RWPE2 (cell line): Measurements from ENCODE around the gene ADPRS.
A peak's percentile ranks its signal among the peaks of the same experiment; 100 is the strongest.

Experiments used
- ATAC-seq: fragments of 200-7000 bp; cut with Tn5 transposase; 3 replicates; pipeline ENCODE4 v1.9.1; 2021; ENCODE audit warnings: low read depth
- DNase-seq: peaks from one replicate; pipeline ENCODE4 v3.0.0-alpha.2; 2020; ENCODE audit warnings: low spot score
- H3K27ac ChIP-seq: fragments of 450-650 bp; 2 replicates; pipeline ENCODE4 v1.5.1; 2017; ENCODE audit warnings: mild to moderate bottlenecking; ENCODE audit not compliant: poor library complexity, severe bottlenecking
- H3K27me3 ChIP-seq: fragments of 250-450 bp; sonication (Bioruptor Pico); 2 replicates; pipeline ENCODE4 v1.5.1; 2021; ENCODE audit warnings: mild to moderate bottlenecking, moderate library complexity; ENCODE audit not compliant: insufficient read depth, poor library complexity, severe bottlenecking
- H3K36me3 ChIP-seq: fragments of 250-450 bp; sonication (Bioruptor Pico); 2 replicates; pipeline ENCODE4 v1.5.1; 2020; ENCODE audit warnings: low read depth, mild to moderate bottlenecking, moderate library complexity
- H3K4me1 ChIP-seq: fragments of 250-450 bp; sonication (Bioruptor Pico); 2 replicates; pipeline ENCODE4 v1.5.1; 2021; ENCODE audit warnings: mild to moderate bottlenecking, moderate library complexity; ENCODE audit not compliant: insufficient read depth, poor library complexity, severe bottlenecking
- H3K4me3 ChIP-seq: fragments of 250-450 bp; sonication (Bioruptor Pico); 2 replicates; pipeline ENCODE4 v1.5.1; 2021; ENCODE audit warnings: mild to moderate bottlenecking, moderate library complexity; ENCODE audit not compliant: severe bottlenecking
- H3K9me3 ChIP-seq: fragments of 250-450 bp; sonication (Bioruptor Pico); 2 replicates; pipeline ENCODE4 v1.5.1; 2021; ENCODE audit warnings: mild to moderate bottlenecking, moderate library complexity; ENCODE audit not compliant: severe bottlenecking
- TF ChIP-seq, protein P1 (sequence below): fragments of 450-650 bp; IDR thresholded peaks from one replicate; pipeline ENCODE4 v1.5.1; 2017; ENCODE audit warnings: mild to moderate bottlenecking, moderate library complexity; ENCODE audit not compliant: poor library complexity, severe bottlenecking

The ADPRS gene

DNA sequence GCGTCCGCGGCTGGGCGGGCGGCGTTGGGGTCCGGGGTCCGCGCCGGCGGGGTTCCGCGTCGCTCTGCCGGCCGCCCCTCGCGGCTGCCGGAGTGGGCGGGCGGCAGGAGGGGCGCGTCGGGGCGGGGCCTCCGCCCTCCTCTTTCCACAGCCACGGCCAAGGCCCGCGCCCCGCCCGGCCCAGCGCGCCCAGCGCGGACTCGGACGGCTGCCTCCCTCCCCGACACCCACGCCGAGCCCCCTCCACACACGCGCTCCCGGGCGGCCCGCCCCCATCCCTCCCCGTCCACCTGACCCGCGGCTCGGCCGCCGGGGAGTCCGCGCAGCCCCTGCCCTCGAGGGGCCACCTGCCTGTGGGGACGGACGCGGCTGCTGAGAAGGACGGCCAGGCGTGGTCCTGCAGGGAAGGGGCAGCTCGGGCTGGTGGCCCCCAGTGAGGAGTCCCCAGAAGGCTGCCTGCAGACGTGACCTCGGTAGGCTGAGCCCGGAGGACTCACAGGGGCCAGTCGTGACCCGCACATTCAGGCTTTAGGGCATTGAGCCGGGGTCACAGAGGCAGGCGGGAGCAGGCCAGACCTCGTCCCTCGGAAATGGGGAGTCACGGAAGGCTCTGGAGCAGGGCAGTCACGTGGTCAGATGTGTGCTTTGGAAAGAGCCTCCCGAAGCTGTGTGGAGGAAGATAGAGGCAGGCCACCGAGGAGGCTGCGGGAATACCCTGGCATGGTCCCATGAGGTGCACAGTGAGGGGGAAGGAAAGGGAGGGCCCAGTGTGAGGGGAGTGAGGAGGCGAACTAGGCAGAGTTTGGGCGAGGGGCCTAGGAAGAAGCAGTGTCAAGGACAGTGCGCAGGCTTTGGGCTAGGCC is 36.7 kb downstream of the ADPRS start, which contains the start of gene COL8A2:
COL8A2 (minus strand) TSS at position 94 of the 863 bp plus-strand sequence. CDS start 24,980 bp downstream, outside the sequence.
- Histone ChIP-seq H3K27ac (no peak within 1 kb of the TSS), H3K9me3 (no peaks in the 10 kb centered on the region), H3K4me1 (no peaks in the 10 kb centered on the region), H3K4me3 (peak within 1 kb of the TSS; percentile 21), H3K36me3 (no peaks in the 10 kb centered on the region), H3K27me3 (peaks cover 3% of the 10 kb centered on the region)
- ATAC-seq (peak; percentile 37; the same call in 1 of the 3 replicates), DNase-seq (no peak)
- TF ChIP-seq, protein P1, sequence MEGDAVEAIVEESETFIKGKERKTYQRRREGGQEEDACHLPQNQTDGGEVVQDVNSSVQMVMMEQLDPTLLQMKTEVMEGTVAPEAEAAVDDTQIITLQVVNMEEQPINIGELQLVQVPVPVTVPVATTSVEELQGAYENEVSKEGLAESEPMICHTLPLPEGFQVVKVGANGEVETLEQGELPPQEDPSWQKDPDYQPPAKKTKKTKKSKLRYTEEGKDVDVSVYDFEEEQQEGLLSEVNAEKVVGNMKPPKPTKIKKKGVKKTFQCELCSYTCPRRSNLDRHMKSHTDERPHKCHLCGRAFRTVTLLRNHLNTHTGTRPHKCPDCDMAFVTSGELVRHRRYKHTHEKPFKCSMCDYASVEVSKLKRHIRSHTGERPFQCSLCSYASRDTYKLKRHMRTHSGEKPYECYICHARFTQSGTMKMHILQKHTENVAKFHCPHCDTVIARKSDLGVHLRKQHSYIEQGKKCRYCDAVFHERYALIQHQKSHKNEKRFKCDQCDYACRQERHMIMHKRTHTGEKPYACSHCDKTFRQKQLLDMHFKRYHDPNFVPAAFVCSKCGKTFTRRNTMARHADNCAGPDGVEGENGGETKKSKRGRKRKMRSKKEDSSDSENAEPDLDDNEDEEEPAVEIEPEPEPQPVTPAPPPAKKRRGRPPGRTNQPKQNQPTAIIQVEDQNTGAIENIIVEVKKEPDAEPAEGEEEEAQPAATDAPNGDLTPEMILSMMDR = no peak

DNA sequence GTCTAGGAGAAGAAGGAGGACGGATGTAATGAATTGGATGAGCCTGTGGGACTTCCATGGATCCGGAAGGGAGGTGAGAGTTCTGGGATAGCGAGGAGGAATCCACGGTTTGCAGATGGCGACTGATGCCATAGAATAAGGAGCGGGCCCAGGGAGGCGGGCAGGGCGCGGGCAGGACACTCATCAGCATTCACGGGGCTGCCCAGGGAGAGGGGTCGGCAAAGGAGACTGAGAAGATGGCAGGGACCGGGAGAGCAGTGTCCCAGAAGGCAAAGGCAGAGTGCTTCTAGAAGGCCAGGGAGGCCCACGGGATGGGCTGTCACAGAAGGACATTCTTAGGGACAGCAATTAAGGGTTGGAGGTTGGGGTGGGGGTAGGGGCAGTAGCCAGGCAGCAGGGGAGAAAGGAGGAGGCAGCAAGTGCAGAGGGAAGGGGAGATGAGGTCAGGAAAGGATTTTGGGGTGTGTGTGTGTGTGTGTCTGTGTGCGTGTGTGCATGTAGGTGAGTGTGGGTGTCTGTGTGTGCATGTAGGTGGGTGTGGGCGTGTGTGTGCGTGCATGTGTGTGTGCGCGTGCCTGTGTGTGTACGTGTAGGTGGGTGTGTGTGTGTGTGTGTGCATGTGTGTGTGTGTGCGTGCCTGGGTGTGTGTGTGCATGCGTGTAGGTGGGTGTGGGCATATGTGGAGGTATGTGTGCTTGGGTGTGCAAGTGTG is 37.5 kb downstream of the ADPRS start:
- Histone ChIP-seq H3K9me3 (no peaks in the 10 kb centered on the region), H3K4me3 (no peak overlapping the region), H3K4me1 (no peaks in the 10 kb centered on the region), H3K36me3 (no peaks in the 10 kb centered on the region), H3K27me3 (peaks cover 3% of the 10 kb centered on the region), H3K27ac (no peak overlapping the region)
- TF ChIP-seq, protein P1 = no peak
- ATAC-seq (no peak), DNase-seq (no peak)

DNA sequence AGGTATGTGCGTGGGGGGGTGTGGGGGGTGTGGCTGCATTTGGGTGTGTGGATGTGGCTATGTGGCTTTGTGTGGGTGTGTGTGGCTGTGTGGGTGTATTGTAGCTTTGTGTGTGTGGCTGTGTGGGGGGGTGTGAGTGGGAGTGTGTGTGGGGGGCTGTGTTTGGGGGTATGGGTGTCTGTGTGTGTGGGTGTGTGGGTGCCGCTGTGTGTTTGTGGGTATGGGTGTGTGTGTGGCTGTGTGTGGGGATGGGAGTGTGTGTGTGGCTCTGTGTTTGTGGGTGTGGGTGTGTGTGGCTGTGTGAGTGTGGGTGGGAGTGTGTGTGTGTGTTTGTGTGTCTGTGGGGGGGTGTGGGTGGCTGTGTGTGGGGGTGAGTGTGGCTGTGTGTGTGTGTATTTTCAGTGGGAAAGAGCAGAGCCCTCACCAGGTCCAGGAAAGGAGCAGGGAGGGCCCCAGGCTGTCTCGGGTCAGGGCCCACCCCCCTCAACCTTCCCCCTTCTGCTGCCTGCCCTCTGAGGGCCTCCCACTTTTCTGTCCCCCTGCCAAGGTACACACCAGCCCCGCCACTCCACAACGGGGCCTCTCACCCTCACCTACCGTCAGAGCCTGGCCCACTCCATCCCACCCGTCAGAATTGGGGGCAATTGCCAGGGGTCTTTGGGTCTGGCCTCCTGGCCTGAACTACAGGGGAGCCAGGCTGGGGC is 38.3 kb downstream of the ADPRS start:
- H3K27me3 ChIP-seq = peaks cover 3% of the 10 kb centered on the region
- no peaks in the 10 kb centered on the region for H3K4me1 ChIP-seq
- no peaks in the 10 kb centered on the region for H3K9me3 ChIP-seq
- H3K27ac ChIP-seq = no peak overlapping the region
- no peak overlapping the region for H3K4me3 ChIP-seq
- no peak for ATAC-seq
- TF ChIP-seq, protein P1 = no peak
- DNase-seq = no peak
- H3K36me3 ChIP-seq = no peaks in the 10 kb centered on the region

DNA sequence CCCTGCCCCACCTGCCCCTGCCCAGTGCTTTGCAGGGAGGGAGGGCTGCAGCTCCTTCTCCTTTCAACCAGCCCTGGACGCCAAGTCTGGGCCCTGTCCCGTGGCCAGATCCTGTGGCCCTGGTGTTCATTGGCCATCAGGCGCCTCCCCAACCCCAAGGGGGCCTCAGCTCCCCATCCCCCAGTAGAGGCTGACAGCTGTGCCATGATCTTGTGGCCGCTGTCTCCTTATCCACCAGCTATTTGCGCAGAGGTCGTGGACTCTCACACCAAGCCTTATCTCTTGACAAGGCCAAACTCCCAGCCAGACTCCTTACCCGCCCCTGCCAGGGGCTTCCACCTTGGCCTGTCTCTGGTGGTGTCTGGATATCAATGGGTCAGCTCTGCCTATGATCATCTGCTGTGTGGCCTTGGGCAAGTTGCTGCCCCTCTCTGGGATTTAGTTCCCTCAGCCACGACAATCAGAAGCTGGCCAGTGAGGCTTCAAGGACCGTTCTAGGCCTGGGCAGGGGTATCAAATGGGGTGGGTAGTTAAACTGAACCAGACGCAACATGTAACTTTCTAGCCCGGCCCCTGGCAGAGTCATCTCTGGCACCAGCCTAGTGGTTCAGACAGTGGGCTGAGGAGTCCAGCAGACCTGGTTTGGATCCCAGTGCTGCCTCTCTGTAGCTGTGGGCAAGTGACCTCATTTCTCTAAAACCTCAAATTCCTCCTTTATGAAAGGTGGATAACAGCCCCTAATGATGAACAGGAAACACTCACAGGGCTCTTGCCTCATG is 39.6 kb downstream of the ADPRS start:
- Histone ChIP-seq H3K4me3 (no peak overlapping the region), H3K27ac (no peak overlapping the region), H3K36me3 (no peaks in the 10 kb centered on the region), H3K4me1 (peaks cover 1% of the 10 kb centered on the region), H3K27me3 (peaks cover 3% of the 10 kb centered on the region), H3K9me3 (no peaks in the 10 kb centered on the region)
- ATAC-seq (no peak; the same call in 2 of the 3 replicates), DNase-seq (no peak)
- TF ChIP-seq, protein P1 = no peak
